SH-SY5Y (cell line): ENCODE results near the gene FBXO39.

Experiments used
- GATA2 ChIP-seq: IDR thresholded peaks from 2 replicates; pipeline ENCODE4 v1.6.1; 2011; ENCODE audit warnings: mild to moderate bottlenecking, low read depth, low read length
- GATA3 ChIP-seq: IDR thresholded peaks from 2 replicates; pipeline ENCODE4 v1.6.1; 2011; ENCODE audit warnings: low read depth, mild to moderate bottlenecking, low read length, moderate library complexity

DNA sequence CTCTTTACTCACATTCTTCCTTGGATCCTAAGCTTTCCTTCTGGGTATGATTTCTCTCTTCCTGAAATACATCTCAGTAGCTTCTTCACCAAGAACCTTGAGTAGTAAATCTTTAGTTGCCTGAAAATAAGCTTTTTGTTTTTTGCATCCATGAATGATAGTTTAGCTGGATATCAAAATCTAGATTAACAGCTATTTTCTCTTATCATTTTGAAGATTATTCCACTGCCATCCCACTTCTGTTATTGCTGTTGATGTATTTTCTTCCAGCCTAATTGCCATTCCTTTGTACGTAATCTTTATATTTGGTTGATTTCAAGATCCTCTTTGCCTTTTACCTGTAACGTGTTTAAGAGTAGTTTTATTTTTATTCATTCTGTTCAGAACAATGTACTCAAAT lies 7.6 kb upstream of the FBXO39 start:
- no peak for TF ChIP-seq GATA2
- no peak for TF ChIP-seq GATA3
